Left cardiac atrium (tissue), 4 donors: ENCODE data around the gene TNNC2. TPM values are rescaled to one million over a fixed set of nuclear protein-coding genes. Genes with fewer than 3 reads are reported as not detected.
"Not testable (repeated sequence)": the region's sequence is repeated elsewhere in the genome, so short reads cannot be mapped to it uniquely, and the experiment has no call there.

Source experiments
- ATAC-seq, 2 donors: fragments of 200-7000 bp; cut with Tn5 transposase; one replicate each; pipeline ENCODE4 v1.9.1; 2020; ENCODE audit warnings: mild to moderate bottlenecking in 2 of 2, moderate library complexity in 2 of 2
- DNase-seq: peaks from one replicate; pipeline ENCODE4 v3.0.0-alpha.2; 2020
- intact Hi-C, 2 donors: fragments of 100-400 bp; cut with DNase I; formaldehyde crosslinking; loops; one replicate each; pipeline versions ENCODE4 v1.14.1 to v1.15.1; 2022 to 2023
- total RNA-seq, 2 donors: library from RNA; stranded (reverse); fragmentation: NEBNext Ultra II Directional; extraction: Animal tissue kit (Norgen Biotek cat#: 25700); gene quantifications; one replicate each; pipeline ENCODE4 v1.2.1, GENCODE V29; 2021
- donor health status: DM: no; HTN: yes; CAD: no.
- donor health status: DM: no; HTN: yes; CAD: no; lungs with severe emphysema.
- donor health status: DM: yes; HTN: yes; CAD: no.
- donor health status: Dilated cardiomyopathy.

TNNC2 gene
- total RNA-seq, 2 donors from 2014 or later, result 0.32 TPM; not detected in 1

DNA sequence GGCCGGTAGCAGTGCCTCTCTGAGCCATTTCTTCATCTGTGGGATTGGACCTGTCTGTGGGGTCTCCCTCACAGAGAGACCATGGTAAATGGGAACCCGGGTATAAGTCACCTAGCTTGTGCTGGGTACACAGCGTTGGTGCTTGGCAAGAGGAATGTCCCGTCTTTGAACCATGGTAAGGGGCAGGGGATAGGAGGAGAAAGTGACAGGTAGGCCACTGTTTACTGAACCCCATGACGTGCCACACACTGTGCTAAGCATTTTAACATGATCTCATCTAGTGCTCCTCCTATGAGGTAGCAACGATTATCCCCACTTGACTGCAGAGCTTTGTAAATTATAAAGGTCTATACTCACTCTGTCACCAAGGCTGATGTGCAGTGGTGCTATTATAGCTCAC lies 600 bp upstream of the TNNC2 start:
- intact Hi-C loops, result loop anchor here in 1 of 2 donors (10.0 kb wide), 1 partner anchor 127 kb away; no protein-coding TSS in a partner anchor
- DNase-seq (no peak), ATAC-seq (no peak)

- ATAC-seq (peak; percentile 61 to 81), DNase-seq (peak; percentile 48)
- intact Hi-C loops, result loop anchor here in 1 of 2 donors (10.0 kb wide), 1 partner anchor 128 kb away; no protein-coding TSS in a partner anchor
Measured at GRCh38 chr20:45826381-45827019, 612 bp downstream of the TNNC2 start.

GRCh38 chr20:45823949-45824835 lies 2.9 kb downstream of the TNNC2 start:
- intact Hi-C loops, result loop anchor here (5.0 to 10.0 kb wide), 2 partner anchors 131 to 138 kb away; no protein-coding TSS in a partner anchor
- ATAC-seq, result peak; percentile 60 to 66
- no peak for DNase-seq

- intact Hi-C loops, result loop anchor here (5.0 to 10.0 kb wide), 2 partner anchors 132 to 139 kb away; no protein-coding TSS in a partner anchor
- no peak for DNase-seq
- ATAC-seq, result peak in 1 of 2 donors; percentile 24
Measured at GRCh38 chr20:45822857-45823256, 4.3 kb downstream of the TNNC2 start.

GRCh38 chr20:45821947-45822346 lies 5.2 kb downstream of the TNNC2 start:
- DNase-seq, result no peak
- no peak for ATAC-seq
- intact Hi-C loops, result loop anchor here (5.0 to 10.0 kb wide), 2 partner anchors 133 to 140 kb away; no protein-coding TSS in a partner anchor

GRCh38 chr20:45819466-45819865 lies 7.6 kb downstream of the TNNC2 start:
- intact Hi-C loops, result no loop called here
- ATAC-seq (no peak), DNase-seq (no peak)

GRCh38 chr20:45818239-45818638 lies 8.9 kb downstream of the TNNC2 start:
- no peak for ATAC-seq
- intact Hi-C loops, result no loop called here
- no peak for DNase-seq

DNA sequence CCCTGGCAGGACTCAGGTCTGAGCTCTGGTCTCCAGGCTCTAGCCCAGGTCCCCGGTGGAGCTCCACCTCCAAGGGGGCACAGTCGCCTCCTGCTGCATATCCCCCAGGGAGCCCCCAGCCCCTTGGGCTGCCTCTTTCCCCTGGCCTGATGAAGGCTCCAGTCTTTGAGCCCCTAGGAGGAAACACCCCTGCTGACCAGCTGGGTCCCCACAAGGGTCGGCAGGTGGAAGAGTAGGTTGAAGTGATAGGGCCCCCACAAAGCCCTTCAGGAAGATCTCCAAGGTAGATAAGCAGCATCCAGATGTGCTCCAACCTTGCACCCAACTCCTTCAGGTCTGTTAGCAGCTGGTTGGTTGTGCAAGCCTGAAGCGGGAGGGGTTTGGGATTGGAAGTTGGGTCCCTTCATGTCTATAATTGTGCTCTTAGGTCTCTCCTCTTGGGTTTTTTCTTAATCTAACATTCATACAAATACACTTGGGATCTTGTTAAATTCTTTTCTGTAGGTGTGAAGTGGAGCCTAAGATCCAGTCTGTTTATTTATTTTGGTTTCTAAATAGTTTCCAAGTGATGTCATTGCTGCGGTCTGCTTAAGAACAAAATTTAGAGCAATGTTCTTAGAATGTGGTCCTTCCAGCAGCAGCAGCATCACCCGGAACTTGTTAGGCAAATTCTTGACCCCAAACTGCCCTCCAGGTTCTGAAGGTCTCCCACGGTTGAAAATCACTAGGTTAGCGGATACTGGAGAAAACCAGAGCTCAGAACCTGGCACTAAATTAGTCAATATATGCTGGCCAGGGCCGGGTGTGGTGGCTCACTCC lies 9.5 kb downstream of the TNNC2 start:
- no peak for DNase-seq
- peak in 1 of 2 donors; percentile 46 for ATAC-seq
- intact Hi-C loops, result no loop called here

- intact Hi-C loops, result no loop called here
Measured at GRCh38 chr20:45816951-45817350, 10.2 kb downstream of the TNNC2 start.

DNA sequence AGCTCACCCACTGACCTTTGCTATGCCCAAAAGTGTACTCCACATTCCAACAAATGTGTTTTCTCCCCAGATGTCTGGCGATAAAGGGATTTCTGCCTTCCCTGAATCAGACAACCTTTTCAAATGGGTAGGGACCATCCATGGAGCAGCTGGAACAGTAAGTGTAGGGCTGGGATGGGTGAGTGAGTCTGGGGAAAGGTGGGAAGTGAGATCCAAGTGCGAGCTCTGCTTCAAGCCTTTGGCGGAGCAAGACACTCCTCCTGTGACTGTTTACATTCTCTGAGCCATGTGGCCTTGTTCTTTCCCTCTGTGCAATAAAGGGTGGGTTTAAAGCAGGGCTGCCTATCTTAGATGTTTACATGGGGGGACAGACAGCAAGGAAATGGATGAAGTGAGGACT lies 12.8 kb downstream of the TNNC2 start:
- intact Hi-C loops, result no loop called here
- DNase-seq (no peak), ATAC-seq (no peak)

More at GRCh38 chr20:45816951-45817350, 10.2 kb downstream of the TNNC2 start:
- no peak for ATAC-seq
- DNase-seq, result no peak

DNA sequence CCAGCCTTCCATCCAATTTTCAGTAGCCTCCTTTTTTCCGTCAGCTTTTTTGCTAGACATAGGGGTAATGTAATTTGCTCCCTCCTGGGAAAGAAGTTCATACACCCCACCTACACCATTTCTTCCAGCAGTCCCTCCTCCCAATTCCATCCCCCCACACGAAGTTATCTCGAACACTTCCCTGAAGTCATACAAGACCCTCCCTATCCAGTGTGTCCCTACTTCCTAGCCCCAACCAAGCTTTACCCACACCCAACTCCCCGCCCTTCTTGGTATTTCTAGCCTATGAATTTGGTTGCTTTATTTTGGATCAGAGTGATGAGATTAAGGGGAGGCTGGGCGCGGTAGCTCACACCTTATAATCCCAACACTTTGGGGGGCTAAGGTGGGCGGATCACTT lies 13.6 kb downstream of the TNNC2 start:
- DNase-seq, result no peak
- ATAC-seq, result no peak
- intact Hi-C loops, result no loop called here

GRCh38 chr20:45813006-45813340 lies 14.1 kb downstream of the TNNC2 start:
- DNase-seq, result no peak
- intact Hi-C loops, result no loop called here
- no peak for ATAC-seq

DNA sequence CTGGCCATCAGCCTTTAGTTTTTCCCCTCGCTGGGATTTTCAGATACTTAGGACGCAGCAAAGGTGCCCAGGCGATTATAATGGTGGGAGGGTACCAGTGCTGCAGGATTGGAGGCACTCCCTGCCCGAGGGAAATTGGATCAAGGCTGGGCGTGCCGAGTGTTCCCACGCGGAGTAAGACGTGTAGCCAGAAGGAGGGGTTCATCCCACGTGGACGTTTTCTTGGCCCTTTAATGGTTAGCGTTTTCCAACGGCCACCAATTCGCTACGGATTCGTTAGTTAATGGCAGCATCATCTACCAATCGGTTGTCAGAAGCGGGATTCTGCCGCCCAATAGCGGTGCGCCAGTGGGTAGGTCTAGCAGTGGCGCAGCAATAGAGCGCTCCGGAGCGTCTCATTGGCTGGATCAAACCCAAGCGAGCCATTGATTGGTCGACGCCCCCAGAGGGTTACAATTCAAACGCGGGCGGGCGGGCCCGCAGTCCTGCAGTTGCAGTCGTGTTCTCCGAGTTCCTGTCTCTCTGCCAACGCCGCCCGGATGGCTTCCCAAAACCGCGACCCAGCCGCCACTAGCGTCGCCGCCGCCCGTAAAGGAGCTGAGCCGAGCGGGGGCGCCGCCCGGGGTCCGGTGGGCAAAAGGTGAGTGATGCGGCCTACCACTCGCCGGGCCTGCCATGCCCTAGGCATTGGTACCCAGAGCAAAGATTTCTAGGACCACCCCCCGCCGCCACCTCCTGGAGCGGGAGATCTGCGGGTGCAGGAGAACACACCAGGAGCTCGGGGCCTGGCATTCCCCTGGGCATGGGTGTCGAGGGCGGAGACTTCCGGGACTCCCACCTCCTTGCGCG lies 14.7 kb downstream of the TNNC2 start, which contains the start of gene UBE2C:
Gene UBE2C, plus strand, starts transcription at position 488 of the 849 bp plus-strand sequence. Its CDS starts 52 bp downstream, at position 540.
- ATAC-seq (peak; percentile 99 to 100), DNase-seq (peak; percentile 97)
- intact Hi-C loops, result no loop called here

- intact Hi-C loops, result no loop called here
- ATAC-seq, result no peak
- no peak for DNase-seq
Measured at GRCh38 chr20:45810191-45810970, 16.7 kb downstream of the TNNC2 start.

DNA sequence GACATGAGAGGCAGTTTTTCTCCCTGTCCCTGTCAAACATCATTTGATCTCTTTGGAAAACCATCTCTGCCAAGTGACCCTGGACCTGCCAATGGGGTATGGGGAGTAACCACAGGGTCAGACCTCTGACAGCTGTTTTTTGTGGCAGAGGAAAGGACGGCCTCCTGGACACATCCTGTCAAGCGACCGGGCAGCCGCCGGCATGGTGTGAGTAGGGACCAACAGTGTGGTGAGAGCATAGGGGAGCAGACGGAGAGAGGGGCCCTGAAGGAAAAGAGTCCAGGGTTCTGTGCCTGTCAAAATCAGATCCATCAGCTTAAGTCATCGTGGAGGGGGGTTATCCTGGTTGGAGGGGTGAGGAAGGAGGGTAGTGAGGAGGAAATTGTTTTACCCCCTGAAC lies 25.3 kb downstream of the TNNC2 start:
- intact Hi-C loops, result no loop called here
- ATAC-seq (no peak), DNase-seq (no peak)

DNA sequence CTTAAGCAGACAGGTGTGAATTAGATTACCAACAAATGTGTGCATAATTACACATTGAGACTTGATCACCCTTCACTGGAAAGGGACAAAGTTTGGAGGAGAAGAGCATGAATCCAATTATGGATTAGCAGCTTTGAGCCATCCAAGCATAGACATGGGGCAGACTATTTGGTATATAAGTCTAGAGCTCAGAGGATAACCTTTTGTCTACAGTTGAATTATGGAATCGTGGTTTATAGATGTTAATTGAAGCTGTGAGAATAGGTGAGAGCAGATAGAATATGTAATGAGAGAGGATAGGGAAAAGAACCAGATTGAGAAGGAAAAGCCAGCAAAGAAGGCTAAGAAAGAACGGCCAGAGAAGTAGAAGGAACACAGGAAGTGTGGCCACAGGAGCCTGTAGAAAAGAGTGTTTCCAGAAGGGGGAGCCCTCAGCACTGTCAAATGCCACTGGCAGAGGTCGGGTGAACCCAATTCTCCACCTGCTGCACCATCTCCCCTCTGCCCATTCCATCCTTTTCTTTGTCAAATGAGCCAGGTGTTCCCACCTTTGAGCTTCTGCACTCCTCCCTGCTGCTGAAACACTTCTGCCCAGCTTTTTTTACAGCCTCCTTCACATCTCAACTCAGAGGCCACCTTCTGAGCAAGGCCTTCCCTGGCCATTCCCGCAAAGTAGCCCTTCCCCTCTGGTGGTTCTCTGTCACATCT lies 28.0 kb downstream of the TNNC2 start:
- ATAC-seq (peak; percentile 81 to 86), DNase-seq (peak; percentile 44)
- intact Hi-C loops, result no loop called here

GRCh38 chr20:45797955-45798354 lies 29.2 kb downstream of the TNNC2 start:
- intact Hi-C loops, ATAC-seq: not testable (repeated sequence)

More at GRCh38 chr20:45797955-45798354, 29.2 kb downstream of the TNNC2 start:
- DNase-seq, result not testable (repeated sequence)
